GM19043 (cell line): Measurements from ENCODE around the gene WDR89.
"Not testable (repeated sequence)": the region's sequence is repeated elsewhere in the genome, so short reads cannot be mapped to it uniquely, and the experiment has no call there.

Source experiments
- ATAC-seq: cut with Tn5 transposase; IDR thresholded peaks from one replicate; pipeline ENCODE4 v1.9.1; 2021; ENCODE audit warnings: low read depth; ENCODE audit not compliant: unreplicated experiment

The WDR89 gene

DNA sequence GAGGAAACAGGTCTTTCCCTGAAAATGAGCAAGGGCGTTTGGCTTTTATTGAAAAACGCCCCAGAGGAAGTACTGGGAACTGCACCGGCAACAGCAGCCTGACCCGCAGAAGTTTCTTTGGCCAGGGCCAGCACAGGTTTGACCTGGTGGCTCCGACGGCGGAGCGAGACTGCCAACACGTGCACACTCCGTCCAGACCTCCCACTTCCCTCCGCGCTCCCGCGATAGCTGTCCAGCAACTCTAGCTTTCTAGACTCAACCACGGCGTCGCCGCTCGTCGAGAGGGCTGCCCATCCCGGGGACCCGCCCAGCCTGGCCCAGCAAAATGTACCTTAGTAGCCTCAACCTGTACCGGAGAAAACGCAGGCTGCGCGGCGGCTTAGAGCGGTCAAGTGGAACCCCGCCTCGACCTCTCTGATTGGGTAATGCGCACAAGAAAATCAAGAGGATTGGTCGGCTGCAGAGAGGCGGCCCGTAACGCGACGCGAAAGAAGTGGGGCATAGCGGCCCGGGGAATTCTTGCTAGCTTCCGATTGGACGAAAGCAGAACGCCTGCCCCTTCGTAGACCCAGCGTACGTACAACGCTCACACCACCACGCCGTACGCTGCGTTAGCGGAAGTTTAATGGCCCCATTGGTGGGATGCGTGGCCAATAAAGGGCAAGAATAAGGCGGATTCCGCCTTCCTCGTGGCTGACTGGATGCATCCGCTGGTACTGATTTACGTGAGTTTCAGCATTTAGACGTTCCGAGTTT lies at the start of gene WDR89:
Gene WDR89, minus strand, starts transcription at position 399 of the 756 bp plus-strand sequence. CDS start 41,929 bp downstream, outside the sequence.
- peak; percentile 82 for ATAC-seq

DNA sequence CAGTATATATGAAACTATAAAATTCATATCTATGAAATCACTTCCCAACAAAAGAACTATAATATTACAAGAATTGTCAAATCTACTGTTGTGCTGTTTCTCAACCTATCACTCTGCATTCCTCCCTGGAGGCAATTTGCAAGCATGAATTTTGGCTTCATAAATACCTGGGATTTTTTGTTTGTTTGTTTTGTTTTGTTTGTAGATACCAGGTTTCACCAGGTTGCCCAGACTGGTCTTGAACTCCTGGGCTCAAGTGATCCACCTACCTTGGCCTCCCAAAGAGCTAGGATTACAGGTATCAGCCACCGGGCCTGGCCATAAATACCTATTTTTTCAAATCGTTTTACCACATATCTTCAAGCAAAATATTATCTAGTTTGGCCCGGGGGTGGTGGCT lies 47.5 kb upstream of the WDR89 start:
- no peak for ATAC-seq

DNA sequence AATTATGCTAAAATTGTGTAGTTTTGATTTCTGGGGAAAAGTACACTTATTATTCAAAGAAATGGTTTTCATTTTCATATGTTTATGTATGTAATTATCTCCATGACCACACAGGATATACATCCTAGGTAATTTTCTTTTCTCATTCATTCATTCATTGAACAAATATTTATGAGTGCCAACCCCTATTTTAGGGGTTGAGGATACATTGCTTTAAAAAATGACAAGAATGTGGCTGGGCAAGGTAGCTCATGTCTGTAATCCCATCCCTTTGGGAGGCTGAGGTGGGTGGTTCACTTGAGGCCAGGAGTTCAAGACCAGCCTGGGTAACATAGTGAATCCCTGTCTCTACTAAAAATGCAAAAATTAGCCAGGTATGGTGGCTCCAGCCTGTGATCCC lies 45.3 kb upstream of the WDR89 start:
- no peak for ATAC-seq

- ATAC-seq, result no peak
These were observed 43.7 kb upstream of the WDR89 start for GRCh38 chr14:63685401-63685800.

DNA sequence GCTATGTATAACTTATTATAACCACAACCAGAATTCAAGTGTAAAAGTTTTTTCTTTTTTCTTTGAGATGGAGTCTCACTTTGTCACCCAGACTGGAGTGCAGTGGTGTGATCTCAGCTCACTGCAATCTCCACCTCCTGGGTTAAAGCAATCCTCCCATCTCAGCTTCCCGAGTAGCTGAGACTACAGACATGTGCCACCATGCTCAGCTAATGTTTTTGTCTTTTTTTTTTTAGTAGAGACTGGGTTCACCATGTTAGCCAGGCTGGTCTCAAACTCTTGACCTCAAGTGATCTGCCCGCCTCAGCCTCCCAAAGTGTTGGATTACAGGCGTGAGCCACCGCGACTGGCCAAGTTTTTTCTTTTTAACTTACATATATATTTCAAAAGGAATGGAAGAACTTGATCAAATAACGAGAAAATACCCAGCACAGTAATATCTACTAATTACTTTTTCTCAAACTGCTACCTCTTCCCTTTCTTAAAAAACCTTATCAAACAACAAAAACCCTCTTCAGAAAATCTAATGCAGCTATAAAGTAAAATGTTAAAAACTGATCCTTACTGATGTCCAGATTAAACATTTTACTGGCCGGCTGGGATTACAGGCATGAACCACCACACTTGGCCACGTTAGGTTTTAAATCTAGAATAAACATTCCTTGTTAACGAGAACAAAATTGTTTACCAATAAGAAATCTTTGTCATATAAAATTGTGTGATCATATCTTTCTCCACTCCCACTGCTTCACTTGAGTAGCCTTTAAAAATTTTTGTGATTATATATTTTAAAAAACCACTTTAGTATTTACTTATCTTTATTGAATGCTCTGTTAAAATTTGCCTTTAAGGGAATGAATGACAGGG lies 41.3 kb upstream of the WDR89 start:
- ATAC-seq, result no peak

GRCh38 chr14:63678536-63678935 lies 36.9 kb upstream of the WDR89 start:
- ATAC-seq, result no peak

GRCh38 chr14:63677891-63678379 lies 36.3 kb upstream of the WDR89 start:
- ATAC-seq, result no peak

DNA sequence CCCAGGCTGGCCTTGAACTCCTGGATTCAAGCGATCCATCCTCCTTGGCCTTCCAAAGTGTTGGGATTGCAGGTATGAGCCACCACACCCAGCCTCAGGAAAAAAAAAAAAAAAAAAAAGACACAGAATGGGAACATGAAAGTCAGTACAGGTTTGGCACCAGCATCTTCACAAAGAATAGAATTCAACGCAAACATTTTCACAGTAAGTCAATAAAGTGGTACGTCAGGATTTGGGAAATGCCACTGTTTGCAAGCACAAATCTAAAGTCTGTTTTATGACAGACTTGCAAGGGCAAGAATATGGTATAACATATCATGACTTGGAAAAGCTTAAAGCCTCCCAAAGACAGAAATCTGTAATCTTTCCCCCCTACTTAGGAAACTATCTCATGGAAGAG lies 34.9 kb upstream of the WDR89 start:
- ATAC-seq, result no peak

- ATAC-seq, result no peak
These were observed 32.3 kb upstream of the WDR89 start for GRCh38 chr14:63673886-63674497.

DNA sequence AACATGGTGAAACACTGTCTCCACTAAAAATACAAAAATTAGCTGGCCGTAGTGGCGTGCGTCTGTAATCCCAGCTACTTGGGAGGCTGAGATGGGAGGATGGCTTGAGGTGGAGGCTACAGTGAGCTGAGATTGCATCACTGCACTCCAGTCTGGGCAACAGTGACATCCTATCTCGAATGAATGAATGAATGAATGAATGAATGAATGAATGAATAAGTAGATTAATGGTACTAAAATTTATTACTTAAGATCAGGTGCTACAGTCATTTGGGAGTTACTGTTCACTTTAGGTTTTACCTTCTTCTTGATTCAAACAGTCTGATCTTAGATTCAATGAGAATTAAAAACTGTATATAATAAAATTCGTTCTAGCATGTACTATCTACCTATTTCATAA lies 31.6 kb upstream of the WDR89 start:
- no peak for ATAC-seq

- ATAC-seq, result peak; percentile 73
These were observed 30.9 kb upstream of the WDR89 start for GRCh38 chr14:63672417-63673180.

GRCh38 chr14:63671987-63672386 lies 30.3 kb upstream of the WDR89 start:
- no peak for ATAC-seq

- no peak for ATAC-seq
These were observed 29.0 kb upstream of the WDR89 start for GRCh38 chr14:63670692-63671091.

GRCh38 chr14:63666335-63666734 lies 24.7 kb upstream of the WDR89 start:
- ATAC-seq, result no peak

DNA sequence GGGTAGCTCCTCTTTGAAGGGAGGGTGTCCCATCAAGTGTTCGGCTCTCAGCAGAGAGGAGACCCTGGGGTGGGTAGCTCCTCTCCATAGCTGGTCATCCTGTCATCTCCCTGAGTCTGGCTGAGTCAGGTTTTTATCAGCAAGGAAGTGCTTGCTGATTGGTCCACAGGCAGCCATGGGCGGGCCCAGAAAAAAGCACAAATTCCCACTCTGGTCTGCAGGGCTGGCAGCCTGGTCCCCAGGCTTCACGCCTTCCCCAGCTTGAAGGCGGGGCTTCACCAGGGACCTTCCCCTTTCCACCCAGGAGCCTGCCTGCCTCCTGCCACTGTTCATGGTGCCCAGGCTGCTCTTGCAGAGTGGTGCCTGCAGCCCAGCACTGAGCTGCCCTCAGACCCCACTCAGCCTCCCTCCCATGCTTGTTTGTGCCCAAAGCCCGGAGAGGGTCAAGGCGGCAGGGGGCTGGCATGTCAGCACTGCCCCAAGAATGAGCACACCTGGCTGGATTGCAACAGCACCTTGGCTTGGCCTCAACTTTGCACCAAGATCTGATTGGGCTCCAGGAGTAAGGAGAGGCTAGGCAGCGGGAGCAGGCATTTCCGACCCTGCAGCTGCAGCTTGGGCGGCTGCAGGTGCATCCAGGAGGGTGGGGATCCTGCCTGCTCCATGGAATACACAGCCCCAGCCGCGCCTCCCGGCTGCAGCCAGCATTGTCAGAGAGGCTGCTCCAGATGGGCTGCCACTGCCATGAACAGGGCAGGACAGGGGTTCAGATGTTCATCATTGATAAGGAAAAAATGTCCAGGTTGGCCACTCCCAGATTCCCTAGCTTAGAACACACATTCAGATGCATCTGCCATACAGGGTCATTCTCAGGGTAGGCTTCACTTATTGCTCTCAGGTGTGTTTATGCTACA lies 22.0 kb upstream of the WDR89 start:
- ATAC-seq, result no peak

- no peak for ATAC-seq
These were observed 21.1 kb upstream of the WDR89 start for GRCh38 chr14:63662776-63663175.

DNA sequence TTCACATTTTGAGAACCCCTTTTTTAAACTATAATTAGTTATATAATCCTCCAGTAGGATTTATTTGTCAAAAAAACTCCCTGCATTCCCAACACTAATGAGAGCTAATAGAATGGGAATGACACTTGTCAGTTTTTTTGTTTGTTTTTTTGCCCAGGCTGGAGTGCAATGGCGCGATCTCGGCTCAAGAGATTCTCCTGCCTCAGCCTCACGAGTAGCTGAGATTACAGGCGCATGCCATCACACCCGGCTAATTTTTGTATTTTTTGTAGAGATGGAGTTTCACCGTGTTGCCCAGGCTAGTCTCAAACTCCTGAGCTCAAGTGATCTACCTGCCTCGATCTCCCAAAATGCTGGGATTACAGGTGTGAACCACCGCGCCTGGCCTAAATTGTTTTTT lies 20.2 kb upstream of the WDR89 start:
- not testable (repeated sequence) for ATAC-seq

DNA sequence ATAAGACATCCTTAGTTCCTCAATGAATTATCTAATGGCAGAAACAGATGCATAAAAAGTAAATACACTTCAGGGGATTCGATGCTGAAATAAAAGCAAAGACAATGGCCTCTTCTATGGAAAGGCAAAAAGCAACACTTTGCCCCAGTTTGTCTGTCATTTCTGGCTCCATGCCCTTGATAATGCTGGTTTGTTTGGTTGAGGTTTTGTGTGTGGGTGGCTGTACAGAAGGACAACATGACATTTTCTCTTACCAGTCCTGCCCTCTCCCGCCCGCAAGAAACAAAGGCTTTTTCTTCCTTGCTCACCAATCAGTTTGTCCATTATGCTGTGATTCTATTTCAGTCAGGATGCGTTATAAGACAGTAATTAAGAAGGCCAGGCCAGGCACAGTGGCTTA lies 18.1 kb upstream of the WDR89 start:
- no peak for ATAC-seq

- ATAC-seq, result no peak
These were observed 14.5 kb upstream of the WDR89 start for GRCh38 chr14:63656194-63656593.
